HepG2 (cell line): ENCODE data around the gene P3H3. TPM values are rescaled to one million over a fixed set of nuclear protein-coding genes. Genes with fewer than 3 reads are reported as not detected.

Source experiments
- ATAC-seq: fragments of 200-7000 bp; cut with Tn5 transposase; 3 replicates; pipeline ENCODE4 v1.9.1; 2020; ENCODE audit warnings: mild to moderate bottlenecking, moderate library complexity
- BruUV-seq: library from RNA; stranded (reverse); fragments of 400-500 nt; replicated peaks from 2 replicates; lab custom pipeline; 2021; lab: Mats Ljungman, UMichigan
- CTCF ChIA-PET: fragments of 300-600 bp; formaldehyde crosslinking; extraction: SDS; loops from one replicate; lab custom pipeline; 2021; ENCODE audit warnings: low total read pairs, inconsistent platforms, low intra/inter-chr PET ratio; lab: Yijun Ruan, JAX
- POLR2A ChIA-PET: fragments of 350-600 bp; sonication (Branson Sonifier 250); formaldehyde crosslinking; loops from one replicate; lab custom pipeline; 2020; ENCODE audit warnings: antibody characterized with exemption, inconsistent platforms; lab: Yijun Ruan, JAX
- DNase-seq: peaks from one replicate; pipeline ENCODE4 v3.0.0-alpha.2; 2015; ENCODE audit warnings: low spot score
- FAIRE-seq: peaks from 3 replicates; lab custom pipeline; 2011; peaks lifted over from hg19 to GRCh38; lab: Jason Lieb, UNC
- H2AFZ ChIP-seq: one replicate; pipeline ENCODE4 v1.6.1; 2011; ENCODE audit warnings: low read length, inconsistent platforms
- H3K27ac ChIP-seq: fragments of 300-600 bp; 3 replicates; pipeline ENCODE4 v1.8.0; 2011; ENCODE audit warnings: mixed run types, mild to moderate bottlenecking, mixed read lengths, low read length, inconsistent platforms; ENCODE audit not compliant: insufficient read depth; ENCODE audit errors: extremely low read length
- H3K27me3 ChIP-seq, 2 experiments: fragments of 200-600 bp in 1 of 2; 2 replicates in 1 of 2; 3 replicates in 1 of 2; pipeline versions ENCODE4 v1.6.0 to v1.8.0; 2011; ENCODE audit warnings: low read length in 2 of 2, mild to moderate bottlenecking in 2 of 2, moderate library complexity in 2 of 2, inconsistent platforms in 1 of 2; ENCODE audit not compliant: insufficient read depth in 2 of 2, control insufficient read depth in 1 of 2
- H3K36me3 ChIP-seq, 2 experiments: fragments of 200-600 bp in 1 of 2; replicated peaks in 1 of 2; 2 replicates in 1 of 2; 3 replicates in 1 of 2; pipeline versions ENCODE4 v1.5.1 to v1.8.0; 2011; ENCODE audit warnings: low read length in 2 of 2, inconsistent platforms in 1 of 2; ENCODE audit not compliant: insufficient read depth in 2 of 2, control insufficient read depth in 1 of 2
- H3K4me1 ChIP-seq: 2 replicates; pipeline ENCODE4 v1.5.1; 2012; ENCODE audit warnings: low read length, inconsistent platforms; ENCODE audit not compliant: insufficient read depth
- H3K4me2 ChIP-seq: 2 replicates; pipeline ENCODE4 v1.6.0; 2011; ENCODE audit warnings: low read depth, low read length, inconsistent platforms
- H3K4me3 ChIP-seq, 3 experiments: fragments of 200-600 bp in 1 of 3; sonication (generic), shearing (Covaris generic) in 1 of 3; replicated peaks in 1 of 3; 2 replicates each; pipeline ENCODE4 v1.5.1; 2011 to 2016; ENCODE audit warnings: low read length in 3 of 3, inconsistent platforms in 2 of 3, low read depth in 2 of 3, mild to moderate bottlenecking in 2 of 3, control low read depth in 1 of 3, mixed read lengths in 1 of 3; ENCODE audit not compliant: insufficient read depth in 1 of 3
- H3K79me2 ChIP-seq: one replicate; pipeline ENCODE4 v1.6.1; 2011; ENCODE audit warnings: low read length, inconsistent platforms; ENCODE audit not compliant: insufficient read depth
- H3K9ac ChIP-seq: 2 replicates; pipeline ENCODE4 v1.6.0; 2011; ENCODE audit warnings: mild to moderate bottlenecking, low read depth, low read length, inconsistent platforms; ENCODE audit not compliant: insufficient read depth
- H3K9me3 ChIP-seq: 2 replicates; pipeline ENCODE4 v1.5.1; 2012; ENCODE audit warnings: mild to moderate bottlenecking, low read length
- H4K20me1 ChIP-seq: 2 replicates; pipeline ENCODE4 v1.6.0; 2011; ENCODE audit warnings: inconsistent platforms, mild to moderate bottlenecking, low read length, moderate library complexity; ENCODE audit not compliant: insufficient read depth
- AGO1 ChIP-seq: fragments of 200-400 bp; formaldehyde crosslinking; IDR thresholded peaks from 2 replicates; pipeline ENCODE4 v1.6.1; 2017; ENCODE audit warnings: mild to moderate bottlenecking, low read depth, low read length, moderate library complexity; ENCODE audit not compliant: poor library complexity, severe bottlenecking
- ARHGAP35 ChIP-seq: sonication (generic); formaldehyde crosslinking; IDR thresholded peaks from 2 replicates; pipeline ENCODE4 v1.9.0; 2022; ENCODE audit warnings: mild to moderate bottlenecking, inconsistent platforms, moderate library complexity, missing genetic modification reagents, borderline replicate concordance
- BCL3 ChIP-seq: sonication (generic); formaldehyde crosslinking; IDR thresholded peaks from 2 replicates; pipeline ENCODE4 v1.5.1; 2020; ENCODE audit warnings: mild to moderate bottlenecking, missing genetic modification reagents, moderate library complexity
- DR1 ChIP-seq: sonication (generic); formaldehyde crosslinking; IDR thresholded peaks from 2 replicates; pipeline ENCODE4 v1.8.0; 2021; ENCODE audit warnings: mild to moderate bottlenecking, missing genetic modification reagents, inconsistent platforms
- NFATC3 ChIP-seq: sonication (generic); formaldehyde crosslinking; IDR thresholded peaks from 2 replicates; pipeline ENCODE4 v1.5.1; 2020; ENCODE audit warnings: mild to moderate bottlenecking, missing genetic modification reagents
- NR3C1 ChIP-seq: sonication (generic); formaldehyde crosslinking; IDR thresholded peaks from 2 replicates; pipeline ENCODE4 v1.4.0; 2020; ENCODE audit warnings: missing genetic modification reagents
- ZBTB25 ChIP-seq: IDR thresholded peaks from 2 replicates; pipeline ENCODE4 v1.6.1; 2018; ENCODE audit warnings: missing genetic modification reagents
- ZFP41 ChIP-seq: sonication (generic); formaldehyde crosslinking; IDR thresholded peaks from 2 replicates; pipeline ENCODE4 v1.4.0; 2020; ENCODE audit warnings: mild to moderate bottlenecking, missing genetic modification reagents, borderline replicate concordance
- ZNF687 ChIP-seq: sonication (generic); formaldehyde crosslinking; IDR thresholded peaks from 2 replicates; pipeline ENCODE4 v1.5.1; 2020; ENCODE audit warnings: mild to moderate bottlenecking, missing genetic modification reagents, moderate library complexity
- WGBS: methylation state at CpG from one replicate; pipeline ENCODE4 v1.1.6; 2017; ENCODE audit warnings: low lambda C conversion rate; 5-methylcytosine and 5-hydroxymethylcytosine counted together
- in situ Hi-C: cut with HindIII; loops from 2 replicates; pipeline ENCODE4 v1.10.0; 2017; ENCODE audit warnings: low pct_unique_long_range_greater_than_20kb; ENCODE audit not compliant: extremely low pct_ligation_motif_present
- intact Hi-C: fragments of 100-400 bp; cut with micrococcal nuclease; formaldehyde crosslinking; loops from one replicate; pipeline ENCODE4 v1.10.0; 2022; ENCODE audit not compliant: unreplicated experiment
- polyA plus RNA-seq, 8 experiments: library from polyadenylated mRNA; depleted of rRNA in 3 of 8; stranded (reverse) in 7 of 8; unstranded in 1 of 8; fragments of >200 nt; fragmentation: Illumina TruSeq in 4 of 8; extraction: Trizol in 4 of 8; gene quantifications; 2 replicates each; pipeline versions ENCODE4 v1.2.1 to v1.2.3, GENCODE V29; 2011 to 2016; ENCODE audit warnings: low read depth in 4 of 8, missing spikeins in 1 of 8, mixed read lengths in 1 of 8; ENCODE audit not compliant: insufficient read depth in 1 of 8
- total RNA-seq, 5 experiments: library from RNA; depleted of rRNA; stranded (reverse); fragments of >200 nt; fragmentation: Illumina TruSeq; extraction: Trizol; gene quantifications; 2 replicates each; pipeline ENCODE4 v1.2.3, GENCODE V29; 2016; ENCODE audit warnings: low read depth in 1 of 5

Gene P3H3
- total and polyA plus RNA-seq, 2 of the 13 experiments (the other 11 are each of a cell fraction or from before 2014, with no cell fraction given), result 20.1 to 20.5 TPM

DNA sequence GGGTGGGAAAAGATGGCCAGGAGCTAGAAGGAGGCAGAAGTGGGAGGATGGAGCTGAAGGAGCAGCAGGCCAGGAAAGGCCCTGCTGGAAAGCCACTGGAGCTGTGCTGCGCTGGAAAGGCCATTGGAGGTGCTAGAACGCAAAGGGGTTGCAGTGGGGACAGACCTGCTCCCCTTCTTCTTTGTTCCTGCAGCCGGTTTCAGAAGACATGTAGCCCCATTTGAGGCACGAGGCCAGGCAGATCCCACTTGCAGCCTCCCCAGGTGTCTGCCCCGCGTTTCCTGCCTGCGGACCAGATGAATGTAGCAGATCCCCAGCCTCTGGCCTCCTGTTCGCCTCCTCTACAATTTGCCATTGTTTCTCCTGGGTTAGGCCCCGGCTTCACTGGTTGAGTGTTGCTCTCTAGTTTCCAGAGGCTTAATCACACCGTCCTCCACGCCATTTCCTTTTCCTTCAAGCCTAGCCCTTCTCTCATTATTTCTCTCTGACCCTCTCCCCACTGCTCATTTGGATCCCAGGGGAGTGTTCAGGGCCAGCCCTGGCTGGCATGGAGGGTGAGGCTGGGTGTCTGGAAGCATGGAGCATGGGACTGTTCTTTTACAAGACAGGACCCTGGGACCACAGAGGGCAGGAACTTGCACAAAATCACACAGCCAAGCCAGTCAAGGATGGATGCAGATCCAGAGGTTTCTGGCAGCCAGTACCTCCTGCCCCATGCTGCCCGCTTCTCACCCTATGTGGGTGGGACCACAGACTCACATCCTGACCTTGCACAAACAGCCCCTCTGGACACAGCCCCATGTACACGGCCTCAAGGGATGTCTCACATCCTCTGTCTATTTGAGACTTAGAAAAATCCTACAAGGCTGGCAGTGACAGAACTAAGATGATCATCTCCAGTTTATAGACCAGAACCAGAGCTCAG is 8.8 kb upstream of the P3H3 start:
- DNase-seq (no peak), ATAC-seq (peak; percentile 4), FAIRE-seq (no peak)
- Histone ChIP-seq H3K79me2 (no peaks in the 10 kb centered on the region), H3K4me1 (peaks cover 42% of the 10 kb centered on the region), H3K27ac (no peak overlapping the region), H4K20me1 (no peaks in the 10 kb centered on the region), H2AFZ (no peak overlapping the region), H3K27me3 (peaks cover 7 to 34% of the 10 kb centered on the region in 2 experiments; a peak in 4 of 5 replicates), H3K36me3 (no peaks in the 10 kb centered on the region), H3K4me2 (no peak overlapping the region), H3K4me3 (no peak overlapping the region), H3K9ac (no peak overlapping the region), H3K9me3 (no peaks in the 10 kb centered on the region)
- no peak for TF ChIP-seq ZFP41 (CRISPR knock-in tag)
- no peak for TF ChIP-seq NFATC3 (CRISPR knock-in tag)
- TF ChIP-seq NR3C1 (CRISPR knock-in tag), result no peak
- 0 out of 2 replicates have a peak, but pooled peaks have one; percentile 25 for TF ChIP-seq DR1
- TF ChIP-seq BCL3 (CRISPR knock-in tag), result peak; percentile 34; the same call in 1 of the 2 replicates
- peak; percentile 70 for TF ChIP-seq AGO1
- no peak for TF ChIP-seq ZBTB25 (CRISPR knock-in tag)
- TF ChIP-seq ZNF687 (CRISPR knock-in tag), result 0 out of 2 replicates have a peak, but pooled peaks have one; percentile 21
- no peak for TF ChIP-seq ARHGAP35 (CRISPR knock-in tag)
- CTCF ChIA-PET, result no interaction called here
- POLR2A ChIA-PET, result no interaction called here
- WGBS, result 61% methylated on average over 12 of the region's 13 CpGs
- in situ Hi-C loops, result no loop called here
- BruUV-seq, result no TSS peak
- intact Hi-C loops, result loop anchor here (10.0 kb wide), 1 partner anchor 205 kb away; no protein-coding TSS in a partner anchor
